D341Med (cell line): ENCODE data around the gene TRIM9.
"Not testable (repeated sequence)": the region's sequence is repeated elsewhere in the genome, so short reads cannot be mapped to it uniquely, and the experiment has no call there.

Experiments
- DNase-seq: peaks from one replicate; pipeline ENCODE4 v3.0.0; 2012; ENCODE audit warnings: low spot score

The TRIM9 gene

DNA sequence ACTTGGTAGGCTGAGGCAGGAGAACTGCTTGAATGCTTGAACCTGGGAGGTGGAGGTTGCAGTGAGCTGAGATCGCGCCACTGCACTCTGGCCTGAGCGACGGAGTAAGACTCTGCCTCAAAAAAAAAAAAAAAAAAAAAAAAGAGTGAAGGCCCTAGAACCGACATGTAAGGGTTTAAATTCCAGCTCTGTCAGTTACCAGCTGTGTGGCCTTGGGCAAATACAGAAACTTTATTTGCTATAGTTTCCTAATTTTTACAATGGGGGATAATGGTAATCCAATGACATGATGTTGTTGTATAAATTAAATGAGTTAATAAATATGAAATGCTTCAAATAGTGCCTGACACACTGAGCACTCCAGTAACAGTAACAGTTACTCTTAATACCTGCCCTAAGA lies 131.0 kb downstream of the TRIM9 start:
- DNase-seq, result no peak

DNA sequence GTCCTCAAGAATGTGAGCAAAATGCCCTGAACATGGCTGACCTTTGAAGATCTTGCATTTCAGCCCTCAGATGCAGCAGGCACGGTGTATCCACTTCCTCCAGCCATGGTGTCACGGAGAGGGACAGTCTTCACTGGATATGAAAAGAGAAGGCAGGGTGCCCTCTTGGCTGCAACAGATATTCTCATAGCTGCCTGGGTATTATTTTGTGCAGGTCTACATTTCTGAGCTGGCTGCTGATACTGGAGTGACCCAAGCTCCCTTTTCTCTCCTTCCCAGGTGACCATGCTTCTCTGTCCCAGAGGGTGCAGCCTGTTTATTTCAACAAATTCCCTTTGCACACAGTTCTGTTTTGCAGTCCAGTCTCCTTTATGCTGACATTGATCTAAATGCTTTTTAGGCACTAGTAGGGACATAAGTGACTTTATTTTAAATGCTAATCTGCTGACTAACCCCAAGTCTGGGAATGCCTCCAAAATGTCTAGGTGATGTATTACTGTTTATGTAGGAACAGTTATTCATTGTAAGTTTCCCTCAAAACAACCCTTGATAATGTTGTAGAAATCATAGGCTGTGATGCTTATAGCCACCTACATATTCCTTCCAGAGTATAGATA lies 133.2 kb downstream of the TRIM9 start:
- DNase-seq, result no peak

DNA sequence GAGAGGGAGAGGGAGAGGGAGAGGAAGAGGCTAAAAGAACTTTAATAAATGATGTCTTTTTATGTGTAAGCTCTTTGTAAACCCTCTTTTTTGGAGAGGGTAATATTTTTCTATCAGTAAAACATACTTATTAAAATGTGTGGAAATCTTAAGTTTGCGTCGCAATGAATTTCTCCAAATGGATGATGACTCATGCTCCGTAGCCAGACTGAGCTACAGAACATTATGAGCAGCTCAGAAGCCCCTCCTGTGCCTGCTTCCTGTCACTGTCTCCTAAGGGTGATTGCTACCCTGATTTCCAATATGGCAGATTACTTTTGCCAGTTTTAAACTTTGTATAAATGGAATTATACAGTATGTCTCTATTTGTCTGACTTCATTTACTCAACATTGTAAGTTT lies 137.6 kb downstream of the TRIM9 start:
- no peak for DNase-seq

DNA sequence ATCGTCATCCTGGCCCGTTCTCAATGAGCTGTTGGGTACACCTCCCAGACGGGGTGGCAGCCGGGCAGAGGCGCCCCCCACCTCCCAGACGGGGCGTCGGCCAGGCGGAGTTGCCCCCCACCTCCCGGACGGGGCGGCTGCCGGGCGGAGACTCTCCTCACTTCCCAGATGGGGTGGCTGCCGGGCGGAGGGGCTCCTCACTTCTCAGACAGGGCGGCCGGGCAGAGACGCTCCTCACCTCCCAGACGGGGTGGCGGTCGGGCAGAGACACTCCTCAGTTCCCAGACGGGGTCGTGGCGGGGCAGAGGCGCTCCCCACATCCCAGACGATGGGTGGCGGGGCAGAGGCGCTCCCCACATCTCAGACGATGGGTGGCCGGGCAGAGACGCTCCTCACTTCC lies 138.5 kb downstream of the TRIM9 start:
- not testable (repeated sequence) for DNase-seq

DNA sequence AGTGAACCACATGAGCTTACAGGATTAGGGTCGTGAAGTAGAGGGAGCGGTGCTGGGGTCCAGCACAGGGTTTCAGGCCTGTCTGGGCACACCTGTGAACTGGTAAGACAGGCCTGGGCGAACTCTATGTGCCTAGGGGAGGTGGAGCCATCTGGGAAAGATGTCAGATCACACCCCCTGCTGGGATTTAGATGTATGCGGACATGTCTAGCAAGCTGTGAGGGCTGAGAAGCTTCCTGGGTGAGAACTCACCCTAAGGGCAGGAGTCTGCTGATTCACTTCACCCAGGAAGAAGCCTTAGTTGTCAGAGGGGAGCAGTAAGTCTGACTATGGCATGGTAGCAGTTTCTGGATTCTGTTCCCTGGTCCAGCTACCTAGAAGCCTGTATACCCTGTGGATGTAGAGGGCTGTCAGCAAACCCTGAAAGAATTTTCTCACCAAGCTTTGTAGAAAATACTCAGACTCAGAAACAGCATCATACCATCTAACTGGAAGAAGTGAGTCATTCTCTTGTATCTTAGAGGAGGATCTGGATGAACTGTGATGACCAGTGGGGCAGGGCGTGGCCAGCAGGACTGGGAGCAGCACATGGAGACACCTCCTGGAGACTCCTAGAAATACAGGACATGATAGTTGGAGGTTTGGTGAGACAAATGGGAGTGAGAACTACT lies 139.4 kb downstream of the TRIM9 start:
- DNase-seq, result peak; percentile 54

DNA sequence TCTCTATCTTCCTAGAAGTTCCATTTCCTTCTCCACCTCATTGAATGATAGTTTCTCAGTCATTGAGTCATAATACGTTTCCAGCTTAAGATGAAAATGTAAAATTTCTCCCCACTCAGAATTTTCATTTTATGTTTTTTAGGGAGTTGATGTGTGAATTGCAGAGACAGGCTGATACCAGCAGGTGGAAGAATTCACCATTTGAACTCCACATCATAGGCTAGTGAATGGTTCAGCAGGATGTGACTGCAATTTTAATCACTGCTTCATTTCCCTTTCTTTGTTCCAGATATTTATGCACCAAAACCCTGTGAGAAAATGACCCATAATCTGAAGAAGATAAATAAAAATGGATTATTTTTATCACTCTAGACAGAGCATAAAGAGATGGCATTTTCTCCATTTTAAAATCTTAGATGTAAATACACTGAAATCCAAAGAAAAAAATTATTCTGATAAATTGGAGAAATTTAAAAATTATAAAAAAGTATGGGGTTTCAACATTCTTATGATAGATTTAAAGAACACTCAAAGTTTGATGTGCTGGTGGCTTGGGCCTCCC lies 140.0 kb downstream of the TRIM9 start:
- DNase-seq, result no peak

DNA sequence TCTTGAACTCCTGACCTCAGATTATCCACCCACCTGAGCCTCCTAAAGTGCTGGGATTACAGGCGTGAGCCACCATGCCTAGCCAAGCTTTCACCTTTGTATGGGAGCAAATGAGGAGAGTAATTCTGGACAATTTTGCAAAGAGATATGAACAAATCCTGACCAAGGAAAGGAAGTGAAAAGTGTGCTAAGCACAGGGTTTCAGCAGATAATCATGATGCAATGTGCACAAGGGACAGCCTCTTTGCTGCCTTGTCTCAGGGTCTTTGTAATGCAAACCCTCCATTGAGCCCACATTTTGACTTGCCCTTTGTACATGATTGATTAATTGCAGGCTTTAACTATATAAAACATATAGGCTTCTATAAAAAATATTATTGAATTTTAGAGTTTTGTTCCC lies 141.4 kb downstream of the TRIM9 start:
- DNase-seq, result no peak

DNA sequence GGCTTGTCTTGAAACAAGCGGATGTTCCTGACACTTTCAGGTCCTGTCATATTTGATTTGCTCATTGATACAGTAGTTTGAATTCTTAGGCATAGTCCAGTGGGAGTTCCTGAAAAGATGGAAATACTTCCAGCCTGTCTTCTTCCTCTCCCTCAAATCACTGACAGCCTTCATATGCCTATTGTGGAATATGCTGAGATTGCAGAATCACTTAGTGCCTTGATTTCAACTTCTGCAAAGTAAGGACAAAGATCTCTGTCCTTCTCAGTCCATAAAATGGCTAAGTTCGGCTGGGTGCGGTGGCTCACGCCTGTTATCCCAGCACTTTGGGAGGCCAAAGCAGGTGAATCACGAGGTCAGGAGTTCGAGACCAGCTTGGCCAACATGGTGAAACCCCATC lies 143.9 kb downstream of the TRIM9 start:
- DNase-seq, result no peak

DNA sequence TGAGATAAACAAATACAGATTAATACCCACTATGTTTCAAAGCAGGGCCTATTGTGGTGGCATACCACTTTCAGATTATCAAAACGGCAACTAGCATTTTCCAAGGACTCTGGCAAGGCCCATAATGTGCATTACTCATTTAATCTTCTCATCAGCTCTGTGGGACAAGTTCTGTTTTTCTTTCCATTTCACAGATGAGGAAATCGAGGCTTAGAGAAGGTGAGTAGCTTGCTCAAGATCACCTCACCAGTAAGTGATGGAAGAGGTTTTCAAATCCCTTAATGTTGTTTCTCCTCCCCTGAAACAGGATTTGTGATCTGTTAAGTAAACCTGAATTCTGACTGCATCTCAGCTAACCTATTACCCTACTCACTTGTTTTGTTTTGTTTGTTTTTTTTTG lies 146.7 kb downstream of the TRIM9 start:
- no peak for DNase-seq

DNA sequence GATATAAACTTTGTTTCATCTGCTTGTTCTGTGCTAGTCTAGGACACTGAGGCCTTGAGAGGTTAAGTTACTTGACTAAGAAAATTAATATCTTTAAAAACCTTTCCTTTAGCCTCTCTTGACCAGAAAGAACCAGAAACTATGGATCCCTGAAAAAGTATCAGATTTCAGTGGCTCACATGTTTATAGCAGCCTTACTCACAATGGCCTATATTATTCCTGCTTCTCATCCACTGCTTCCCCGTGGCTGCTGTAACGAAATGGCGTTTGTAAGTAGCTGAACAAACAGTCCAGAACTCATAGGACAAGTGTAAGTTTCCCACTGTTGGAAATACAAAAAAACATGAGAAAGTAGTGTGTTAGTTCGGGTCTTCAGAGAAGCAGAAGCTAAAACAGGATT lies 147.5 kb downstream of the TRIM9 start:
- no peak for DNase-seq

DNA sequence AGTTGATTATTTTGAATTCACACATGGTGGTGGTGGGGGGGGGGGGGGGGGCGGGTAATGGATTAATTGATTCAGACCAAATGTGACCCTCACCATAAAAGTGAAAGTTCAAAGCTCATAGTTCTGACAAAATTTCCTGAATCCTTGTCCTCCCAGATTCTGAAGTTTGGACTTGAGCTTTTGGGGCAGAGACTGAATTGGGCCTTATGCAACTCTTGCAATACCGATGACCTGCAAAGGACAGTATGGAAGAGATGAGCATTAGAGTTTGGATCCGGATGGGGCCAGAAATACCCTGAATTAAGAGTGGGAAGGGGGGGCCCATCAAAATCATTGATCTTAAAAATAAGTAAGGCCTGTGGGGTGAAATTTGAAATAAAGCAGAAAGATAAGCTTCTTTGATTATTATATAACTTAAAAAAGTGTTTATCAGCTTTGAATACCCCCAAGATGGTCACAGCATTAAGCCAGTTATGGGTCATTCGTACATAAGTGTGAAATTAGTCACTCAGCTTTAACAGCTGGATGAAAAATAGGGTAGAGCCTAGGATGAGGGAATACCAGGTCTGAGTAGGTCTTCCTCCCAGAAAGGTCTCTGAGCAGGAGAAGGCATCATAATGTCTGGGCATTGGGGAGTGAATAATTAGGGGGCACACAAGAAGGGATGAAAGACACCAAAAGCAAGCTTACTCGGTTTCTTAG lies 148.5 kb downstream of the TRIM9 start:
- DNase-seq, result no peak

DNA sequence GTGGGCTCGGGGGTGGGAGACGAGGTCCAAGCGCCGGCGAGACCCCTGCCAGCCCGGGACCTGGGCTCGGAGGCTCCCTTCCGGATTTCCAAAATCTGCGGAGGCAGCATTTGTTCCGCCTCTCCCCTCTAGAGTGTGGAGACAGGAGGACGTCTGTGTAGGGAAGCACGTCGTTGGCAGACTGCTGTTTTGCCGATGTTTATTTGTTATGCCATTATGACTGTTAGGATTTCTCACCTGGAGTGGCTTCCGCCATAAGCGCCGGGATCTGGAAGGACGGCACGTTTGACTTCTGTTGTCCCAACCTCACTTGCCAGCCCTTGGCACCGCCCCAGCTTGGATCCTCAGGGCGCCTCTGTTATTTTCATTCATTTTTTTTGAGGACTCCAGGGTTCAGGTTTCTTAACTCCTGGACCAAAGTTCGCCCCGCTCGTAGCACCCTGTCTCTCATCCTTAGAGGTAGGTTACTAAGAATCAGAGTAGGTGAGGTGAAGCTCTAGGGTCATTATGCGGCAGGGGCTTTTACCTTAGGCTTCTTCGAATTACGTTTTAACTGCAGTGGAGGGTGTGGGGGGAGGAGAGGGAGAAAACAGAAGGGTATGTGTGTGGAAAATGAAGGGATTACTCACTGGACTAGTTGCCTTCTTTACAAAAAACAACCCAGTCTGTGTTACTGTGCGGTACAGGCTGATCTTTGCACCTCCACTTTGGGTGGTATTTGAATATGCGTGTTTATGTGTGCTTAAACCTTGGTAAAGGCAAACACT lies 150.1 kb downstream of the TRIM9 start:
- DNase-seq, result no peak

DNA sequence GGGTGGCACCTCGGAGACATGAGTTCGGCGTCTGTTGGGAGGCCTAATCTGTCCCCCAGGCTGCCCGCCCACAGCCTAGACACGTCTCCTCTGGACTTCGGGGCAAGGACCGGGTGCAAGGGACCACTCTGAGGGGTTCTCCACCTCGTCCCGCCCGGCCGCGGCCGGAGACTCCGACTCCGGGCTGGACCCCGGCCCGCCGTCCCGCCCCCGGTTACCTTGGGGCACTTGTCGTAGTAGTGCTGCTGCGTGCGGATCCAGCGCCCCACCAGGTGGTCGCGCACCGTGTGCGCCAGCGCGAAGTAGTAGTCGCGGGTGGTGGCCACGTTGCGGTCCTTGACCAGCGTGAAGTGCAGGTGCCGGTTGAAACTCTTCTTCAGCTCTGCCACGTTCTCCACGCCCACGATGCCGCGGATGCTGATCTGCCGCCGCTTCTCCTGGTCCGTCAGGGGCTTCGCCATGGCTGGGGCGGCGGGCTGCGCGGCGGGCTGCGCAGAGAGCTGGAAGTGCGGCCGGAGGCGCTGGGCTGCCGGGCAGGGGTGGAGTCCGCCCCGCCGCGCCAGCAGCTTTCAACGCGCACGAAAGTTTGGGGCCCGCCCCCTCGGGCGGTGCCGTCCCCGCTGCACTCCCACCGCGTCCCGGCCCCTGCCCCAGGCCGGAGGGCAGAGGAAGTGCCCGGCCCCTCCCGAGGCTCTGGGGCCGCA lies 150.8 kb downstream of the TRIM9 start, which contains the start of gene PYGL:
TSS of gene PYGL (minus strand) at position 541 of the 704 bp plus-strand sequence. CDS start at position 461, 80 bp downstream.
- peak; percentile 79 for DNase-seq

DNA sequence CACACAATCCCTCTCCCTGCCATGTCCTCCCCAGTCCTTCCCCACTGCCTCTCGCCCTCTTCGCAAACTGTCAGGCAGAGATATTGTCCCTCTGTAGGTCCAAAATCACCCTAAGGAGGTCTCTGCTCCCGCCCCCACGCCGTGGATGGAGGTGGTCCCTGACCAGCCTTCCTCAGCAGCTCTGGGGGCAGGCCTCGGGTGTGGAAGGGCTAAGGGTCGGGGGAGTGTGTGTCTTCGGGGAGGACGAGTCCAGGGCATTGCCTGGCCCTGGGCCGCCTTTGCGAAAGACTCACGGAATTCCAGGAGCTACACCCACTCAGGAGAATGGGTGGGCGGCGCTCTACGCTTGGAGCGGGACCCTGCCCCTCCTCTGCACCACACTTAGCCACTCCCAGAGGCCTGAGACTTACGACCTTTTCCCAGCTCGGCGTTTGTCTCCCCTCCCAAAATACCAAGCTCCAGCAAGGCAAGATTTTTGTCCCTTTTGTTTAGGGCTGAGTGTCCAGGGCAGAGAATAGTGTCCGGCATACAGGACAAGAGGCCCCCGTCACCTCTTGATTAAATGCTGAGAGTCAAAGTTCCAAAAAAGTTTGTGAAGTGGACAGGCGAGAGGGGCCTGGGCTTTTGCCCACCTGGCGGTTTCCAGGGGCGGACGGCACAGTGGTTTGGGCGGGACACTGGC lies 151.5 kb downstream of the TRIM9 start:
- DNase-seq, result no peak

DNA sequence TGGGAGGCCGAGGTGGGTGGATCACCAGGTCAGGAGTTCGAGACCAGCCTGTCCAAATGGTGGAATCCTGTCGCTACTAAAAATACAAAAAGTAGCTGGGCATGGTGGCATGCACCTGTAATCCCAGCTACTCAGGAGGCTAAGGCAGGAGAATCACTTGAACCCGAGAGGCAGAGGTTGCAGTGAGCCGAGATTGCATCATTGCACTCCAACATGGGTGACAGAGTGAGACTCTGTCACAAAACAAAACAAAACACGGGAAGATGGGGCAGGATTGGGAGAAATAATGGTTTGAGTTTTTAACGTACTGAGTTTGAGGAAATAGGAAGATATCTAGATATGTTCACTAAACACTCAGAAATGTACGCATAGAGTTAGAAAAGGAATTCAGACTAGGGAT lies 153.3 kb downstream of the TRIM9 start:
- DNase-seq, result not testable (repeated sequence)

DNA sequence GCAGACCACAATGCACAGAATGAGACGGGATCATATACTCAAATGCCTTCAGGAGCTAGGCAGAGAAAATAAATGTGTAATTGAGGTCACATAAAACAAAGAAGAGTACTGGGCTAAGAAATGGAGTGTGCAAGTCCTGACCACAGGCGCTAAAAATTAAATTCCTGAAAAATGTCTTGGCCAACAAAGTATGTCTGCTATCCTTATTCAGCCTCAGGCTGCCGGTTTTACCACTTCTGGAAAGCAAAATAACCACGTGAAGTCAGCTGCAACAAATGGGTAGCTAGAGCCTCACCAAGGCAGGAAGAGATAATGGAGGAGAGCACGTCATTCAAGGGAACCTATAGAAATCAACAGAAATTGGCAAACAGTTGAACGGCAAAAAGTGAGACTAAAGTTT lies 153.8 kb downstream of the TRIM9 start:
- no peak for DNase-seq

DNA sequence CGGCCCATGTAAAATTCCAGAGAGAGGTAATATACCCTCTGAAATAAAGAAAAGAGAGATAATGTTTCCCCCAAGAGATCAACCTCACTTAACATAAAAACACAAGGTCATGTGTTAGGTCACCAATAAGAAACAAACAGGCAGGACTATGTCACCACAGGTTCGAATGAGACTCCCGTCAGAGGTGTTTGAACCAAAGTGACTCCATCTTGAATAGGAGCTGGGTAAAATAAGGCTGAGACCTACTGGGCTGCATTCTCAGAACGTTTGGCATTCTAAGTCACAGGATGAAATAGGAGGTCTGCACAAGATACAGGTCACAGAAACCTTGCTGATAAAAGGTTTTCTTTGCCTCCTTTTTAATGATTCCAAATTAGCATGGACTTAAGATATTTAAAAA lies 157.1 kb downstream of the TRIM9 start:
- no peak for DNase-seq

DNA sequence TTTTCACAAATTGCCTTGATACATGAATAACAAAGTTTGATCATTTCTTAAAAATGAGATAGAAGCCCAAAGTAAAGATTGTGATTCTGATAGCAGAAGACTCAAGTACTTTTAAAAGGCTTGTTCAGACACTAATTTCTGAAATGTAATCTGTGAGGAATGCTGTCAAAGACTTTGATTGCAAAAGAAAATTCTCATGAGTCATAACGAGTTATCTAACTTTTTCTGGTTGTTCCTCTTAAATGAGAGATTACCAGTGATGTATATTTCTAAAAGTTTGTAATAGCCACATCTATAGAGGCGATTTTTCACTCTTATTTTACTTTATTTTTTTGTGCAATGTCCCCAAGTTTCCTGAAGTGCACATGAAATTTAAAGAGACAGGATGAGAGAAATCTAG lies 157.6 kb downstream of the TRIM9 start:
- no peak for DNase-seq

DNA sequence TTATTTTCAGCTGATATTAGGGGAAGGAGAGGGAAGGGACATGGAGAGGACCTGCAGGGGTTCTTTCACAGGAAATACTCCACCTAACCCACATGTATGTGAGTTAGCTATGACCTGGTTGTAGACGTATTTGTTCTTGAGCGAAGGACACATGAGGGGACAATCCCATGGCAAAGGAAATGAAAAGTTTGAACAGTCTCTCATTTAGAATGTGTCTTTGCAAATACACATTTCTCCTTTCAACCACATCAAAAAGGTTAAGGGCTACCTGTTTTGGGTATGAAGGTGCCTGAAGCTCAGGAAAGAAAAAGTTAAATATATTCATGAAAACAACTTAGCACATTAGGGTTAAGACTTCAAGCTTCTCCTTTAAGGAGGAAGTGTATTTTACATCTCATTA lies 158.0 kb downstream of the TRIM9 start:
- no peak for DNase-seq

DNA sequence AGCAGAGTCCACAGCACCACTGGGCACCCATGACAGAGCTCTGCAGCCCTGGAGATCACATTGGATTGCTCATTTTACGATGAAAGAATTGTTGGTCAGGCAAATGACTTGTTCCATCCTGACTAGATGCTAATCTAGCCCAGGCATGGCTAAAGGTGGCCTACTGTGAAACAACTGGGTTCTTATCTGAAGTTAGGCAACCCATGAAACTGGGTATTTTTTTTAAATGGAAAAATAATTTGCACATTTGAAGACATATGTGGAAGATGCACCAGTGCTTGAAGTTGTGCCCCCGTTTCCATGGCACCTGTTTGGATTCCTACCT lies 158.9 kb downstream of the TRIM9 start:
- DNase-seq, result no peak
